Measurements from ENCODE around the gene SORL1.
A peak's percentile ranks its signal among the peaks of the same experiment; 100 is the strongest.
"Not testable (repeated sequence)": the region's sequence is repeated elsewhere in the genome, so short reads cannot be mapped to it uniquely, and the experiment has no call there.

The SORL1 gene

GRCh38 chr11:121503051-121503450, 50.9 kb downstream of the SORL1 start:
- DNase-seq (ENCODE audit: low spot score) = no peak

GRCh38 chr11:121506237-121506636, 54.1 kb downstream of the SORL1 start:
- DNase-seq (ENCODE audit: low spot score) = not testable (repeated sequence)

DNA sequence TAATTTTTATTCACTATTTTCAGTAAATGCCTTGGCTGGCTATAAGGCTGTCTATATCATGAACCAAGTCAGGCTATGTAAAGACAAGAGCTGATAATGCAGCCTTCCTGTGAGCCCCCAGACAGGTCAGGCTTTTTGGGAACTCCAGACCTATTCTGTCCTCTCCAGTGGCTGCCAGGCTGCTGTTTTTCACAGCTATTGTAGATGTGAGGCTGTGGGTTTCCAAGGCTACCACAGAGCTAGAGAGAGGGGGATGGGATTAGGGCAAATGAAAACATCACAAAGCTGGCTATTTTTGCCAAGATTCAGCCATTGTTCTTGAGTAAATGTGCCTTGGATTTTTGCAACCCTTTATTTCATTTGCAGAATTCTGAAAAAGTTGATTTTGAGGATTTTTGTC, 56.3 kb downstream of the SORL1 start:
- DNase-seq (ENCODE audit: low spot score) = no peak

GRCh38 chr11:121510438-121510837, 58.3 kb downstream of the SORL1 start:
- no peak for DNase-seq (ENCODE audit: low spot score)

- DNase-seq (ENCODE audit: low spot score) = peak; percentile 14
These were observed 60.7 kb downstream of the SORL1 start for GRCh38 chr11:121512468-121513465.

GRCh38 chr11:121513807-121514206, 61.7 kb downstream of the SORL1 start:
- DNase-seq (ENCODE audit: low spot score) = peak; percentile 81

DNA sequence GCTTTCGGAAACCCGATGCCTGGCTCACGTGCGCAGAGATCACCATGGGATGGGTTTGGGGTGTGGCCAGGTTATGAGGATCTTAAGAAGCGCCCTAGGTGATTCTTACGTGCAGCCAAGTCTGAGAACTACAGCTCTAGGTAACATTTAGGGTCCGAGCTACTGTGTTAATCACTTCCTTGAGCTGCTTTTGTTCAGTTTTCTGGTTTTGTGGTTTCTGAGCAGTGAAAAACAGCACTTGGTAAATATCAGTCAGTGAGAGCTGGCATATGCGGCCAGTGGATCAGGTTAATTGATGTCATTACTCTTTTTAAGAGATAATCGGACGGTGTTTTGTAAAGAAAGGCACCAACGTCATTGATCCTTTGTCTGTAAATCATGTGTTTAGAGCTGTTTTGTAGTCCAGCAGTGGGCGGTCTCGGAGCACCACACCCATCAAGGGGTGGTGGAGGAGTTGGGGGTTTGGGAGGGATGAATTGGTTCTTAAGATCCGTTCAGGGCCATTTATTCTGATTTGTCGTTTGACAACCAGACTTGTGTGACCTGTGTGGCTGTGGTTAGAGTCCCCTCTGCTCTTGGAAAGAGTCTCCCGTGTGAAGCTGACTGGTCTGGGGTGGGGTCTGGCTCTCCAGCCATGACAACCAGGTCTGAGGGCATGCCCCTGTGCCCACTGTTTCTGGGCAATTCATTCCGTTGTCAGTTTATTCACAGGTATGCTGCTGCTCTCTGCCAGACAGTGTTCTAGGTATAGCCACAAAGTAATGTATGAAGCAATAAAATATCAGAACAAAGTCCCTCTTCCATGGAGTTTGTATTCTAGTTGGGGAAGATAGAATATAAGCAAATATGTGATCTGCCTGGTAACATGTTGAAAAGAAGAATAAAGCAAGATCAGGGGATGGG, 62.6 kb downstream of the SORL1 start:
- no peak for DNase-seq (ENCODE audit: low spot score)

DNA sequence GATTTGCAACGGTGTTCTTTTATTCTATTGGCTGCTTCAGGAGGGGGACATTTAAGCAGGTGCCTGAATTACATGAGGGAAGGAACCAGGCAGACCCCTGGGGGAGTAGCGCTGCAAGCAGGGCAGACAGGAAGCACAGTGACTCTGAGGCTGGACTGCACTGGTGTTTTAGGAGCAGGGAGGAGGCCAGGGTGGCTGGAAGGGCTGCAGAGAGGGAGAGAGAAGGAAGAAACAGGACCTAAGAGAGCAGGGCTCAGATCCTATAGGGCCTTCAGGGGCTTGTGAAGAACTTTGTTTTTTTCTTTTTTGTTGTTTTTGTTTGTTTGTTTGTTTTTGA, 63.2 kb downstream of the SORL1 start:
- no peak for DNase-seq (ENCODE audit: low spot score)

GRCh38 chr11:121517996-121518395, 65.9 kb downstream of the SORL1 start:
- no peak for DNase-seq (ENCODE audit: low spot score)

DNA sequence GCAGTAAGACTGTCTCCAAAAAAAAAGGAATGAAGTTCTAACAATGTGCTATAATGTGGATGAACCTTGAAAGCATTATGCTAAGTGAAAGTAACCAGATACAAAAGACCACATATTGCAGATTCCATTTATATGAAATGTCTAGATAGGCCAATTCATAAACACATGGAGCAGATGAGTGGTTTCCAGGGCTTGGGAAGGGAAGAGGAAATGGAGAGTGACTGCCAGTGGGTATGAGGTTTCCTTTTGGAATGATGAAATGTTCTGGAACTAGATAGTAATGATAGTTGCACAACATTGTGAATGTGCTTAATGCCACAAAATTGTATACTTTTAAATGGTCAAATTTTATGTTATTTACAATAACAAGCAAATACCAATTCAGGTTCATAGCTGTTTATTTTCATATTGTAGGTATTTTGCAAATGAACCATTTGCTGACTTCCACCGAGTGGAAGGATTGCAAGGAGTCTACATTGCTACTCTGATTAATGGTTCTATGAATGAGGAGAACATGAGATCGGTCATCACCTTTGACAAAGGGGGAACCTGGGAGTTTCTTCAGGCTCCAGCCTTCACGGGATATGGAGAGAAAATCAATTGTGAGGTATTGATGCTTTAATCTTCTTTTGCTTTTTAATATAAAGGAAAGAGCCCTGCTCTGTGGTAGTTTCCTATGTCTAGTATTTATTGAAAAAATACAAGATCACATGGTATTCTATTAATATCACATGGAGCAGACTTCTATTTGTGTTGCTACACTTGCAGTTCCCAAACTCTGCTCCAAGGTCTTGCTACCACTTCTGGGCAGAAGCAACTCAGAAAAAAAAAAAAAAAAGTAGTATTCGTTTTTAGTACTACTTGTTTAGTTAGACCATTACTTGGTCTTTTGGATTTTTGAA, 68.4 kb downstream of the SORL1 start:
- no peak for DNase-seq (ENCODE audit: low spot score)

DNA sequence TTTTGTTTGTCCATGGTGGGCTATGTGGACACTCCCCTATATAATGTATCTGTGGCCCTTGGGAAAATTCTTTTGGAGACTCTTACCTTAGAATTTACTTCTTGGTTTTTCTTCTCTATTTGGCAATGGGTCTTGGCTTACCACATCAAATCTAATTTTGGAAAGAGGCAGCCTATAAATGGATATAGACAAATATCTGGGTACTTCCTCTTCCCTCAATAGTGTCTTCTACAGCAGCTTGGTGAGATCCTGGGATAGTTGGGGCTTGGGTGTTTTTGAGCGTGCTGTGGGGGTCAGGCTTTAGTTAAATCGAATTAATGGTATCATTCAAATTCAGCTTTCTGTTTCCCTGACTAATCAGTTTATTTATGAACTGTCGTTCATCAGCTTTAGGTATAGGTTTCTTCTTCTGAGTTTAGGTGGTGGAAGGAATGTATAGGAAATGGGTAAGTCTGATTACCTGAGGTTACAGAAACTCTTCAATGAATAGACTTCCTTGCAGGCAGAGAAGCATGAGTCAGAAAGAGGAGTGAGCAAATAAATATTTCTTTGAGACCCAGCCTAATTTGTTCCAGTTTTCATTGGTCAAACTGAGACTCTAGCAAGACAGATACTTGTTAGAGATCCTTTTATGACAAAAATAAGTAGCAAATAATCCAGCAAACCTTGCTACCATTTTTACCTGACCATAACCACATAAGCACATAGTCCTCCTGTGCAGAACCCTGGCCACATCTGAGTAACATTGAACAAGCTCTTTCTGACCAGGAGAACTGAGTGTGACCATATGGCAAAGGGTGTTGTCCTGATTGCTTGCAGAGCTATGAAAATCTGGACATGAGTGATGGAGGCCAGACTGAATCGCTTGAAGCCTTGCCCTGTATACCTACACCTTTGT, 69.3 kb downstream of the SORL1 start:
- peak; percentile 80 for DNase-seq (ENCODE audit: low spot score)

DNA sequence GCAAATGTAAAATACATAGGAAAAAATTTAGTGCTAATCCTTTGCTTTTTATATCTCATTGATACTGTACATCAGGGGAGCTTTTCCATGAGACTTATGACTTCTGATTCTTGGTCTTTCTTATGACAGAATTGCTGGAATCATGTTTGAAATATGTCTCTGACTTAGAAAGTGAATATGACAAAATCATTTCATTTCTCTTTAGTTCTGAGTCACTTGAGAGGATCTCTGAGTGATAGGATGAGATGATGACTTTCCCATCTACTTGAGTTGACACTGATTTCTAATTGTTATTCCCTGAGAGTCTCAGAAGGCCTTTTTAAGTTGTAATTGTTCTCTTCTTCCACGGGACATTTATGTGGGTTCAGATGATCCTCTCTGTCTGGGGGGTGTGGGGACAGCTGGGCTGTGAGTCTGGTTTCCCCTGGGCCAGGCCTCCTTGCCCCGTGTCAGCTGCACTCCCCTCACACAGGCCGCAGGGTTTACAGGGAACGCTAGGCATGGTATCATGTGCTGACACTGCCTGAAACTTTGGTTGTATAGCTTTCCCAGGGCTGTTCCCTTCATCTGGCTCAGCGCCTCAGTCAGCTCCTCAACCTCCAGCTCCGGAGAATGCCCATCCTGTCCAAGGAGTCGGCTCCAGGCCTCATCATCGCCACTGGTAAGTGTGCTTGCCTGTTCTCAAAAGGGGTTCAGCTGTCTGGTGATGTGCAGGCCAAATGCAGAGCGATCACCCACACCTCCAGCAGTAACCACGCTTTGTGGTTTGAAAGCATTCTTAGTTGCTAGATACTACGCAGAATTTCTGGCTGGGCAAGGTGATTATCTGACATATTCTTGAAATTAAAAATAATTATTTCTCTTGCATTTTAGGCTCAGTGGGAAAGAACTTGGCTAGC, 70.2 kb downstream of the SORL1 start:
- DNase-seq (ENCODE audit: low spot score) = peak; percentile 36

GRCh38 chr11:121523581-121524232, 71.6 kb downstream of the SORL1 start:
- DNase-seq (ENCODE audit: low spot score) = no peak

DNA sequence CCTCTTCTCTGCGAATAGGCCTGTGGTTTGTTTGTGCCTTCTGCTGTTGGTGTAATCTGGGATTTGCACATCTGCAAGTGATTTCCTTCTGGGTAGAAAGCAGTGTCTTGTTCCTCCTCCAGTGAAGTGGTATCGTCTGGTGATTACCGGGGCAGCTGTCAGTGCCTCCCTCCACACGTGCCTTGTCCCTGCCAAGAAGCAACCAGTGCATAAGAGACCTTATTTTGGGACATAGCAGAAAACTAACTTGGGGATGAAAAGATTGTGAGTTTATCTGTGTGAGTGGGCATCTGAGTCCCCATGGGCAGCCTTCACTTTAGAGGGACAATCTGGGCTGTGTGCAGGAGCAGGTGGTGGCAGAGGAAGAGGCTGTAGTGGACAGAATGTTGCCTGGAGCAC, 72.1 kb downstream of the SORL1 start:
- peak; percentile 73 for DNase-seq (ENCODE audit: low spot score)

- DNase-seq (ENCODE audit: low spot score) = no peak
These were observed 73.3 kb downstream of the SORL1 start for GRCh38 chr11:121525376-121525775.

DNA sequence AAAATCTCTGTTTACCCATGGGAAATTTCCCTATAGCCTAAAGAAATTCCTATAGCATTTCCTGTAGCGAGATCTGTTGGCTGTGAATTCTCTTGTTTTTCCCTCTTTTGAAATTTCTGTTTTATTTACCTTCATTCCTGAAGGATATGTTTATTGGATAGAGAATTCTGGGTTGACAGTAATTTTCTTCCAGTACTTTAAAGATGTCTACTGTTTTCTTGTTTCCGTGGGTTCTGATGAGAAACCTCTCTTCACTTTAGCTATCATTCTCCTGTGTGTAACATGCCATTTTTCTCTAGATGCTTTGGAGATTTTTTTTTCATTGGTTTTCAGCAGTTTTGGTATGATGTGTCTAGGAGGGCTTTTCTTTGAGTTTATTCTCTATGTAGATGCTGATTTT, 78.1 kb downstream of the SORL1 start:
- no peak for DNase-seq (ENCODE audit: low spot score)

GRCh38 chr11:121533601-121534000, 81.5 kb downstream of the SORL1 start:
- DNase-seq (ENCODE audit: low spot score) = peak; percentile 62

DNA sequence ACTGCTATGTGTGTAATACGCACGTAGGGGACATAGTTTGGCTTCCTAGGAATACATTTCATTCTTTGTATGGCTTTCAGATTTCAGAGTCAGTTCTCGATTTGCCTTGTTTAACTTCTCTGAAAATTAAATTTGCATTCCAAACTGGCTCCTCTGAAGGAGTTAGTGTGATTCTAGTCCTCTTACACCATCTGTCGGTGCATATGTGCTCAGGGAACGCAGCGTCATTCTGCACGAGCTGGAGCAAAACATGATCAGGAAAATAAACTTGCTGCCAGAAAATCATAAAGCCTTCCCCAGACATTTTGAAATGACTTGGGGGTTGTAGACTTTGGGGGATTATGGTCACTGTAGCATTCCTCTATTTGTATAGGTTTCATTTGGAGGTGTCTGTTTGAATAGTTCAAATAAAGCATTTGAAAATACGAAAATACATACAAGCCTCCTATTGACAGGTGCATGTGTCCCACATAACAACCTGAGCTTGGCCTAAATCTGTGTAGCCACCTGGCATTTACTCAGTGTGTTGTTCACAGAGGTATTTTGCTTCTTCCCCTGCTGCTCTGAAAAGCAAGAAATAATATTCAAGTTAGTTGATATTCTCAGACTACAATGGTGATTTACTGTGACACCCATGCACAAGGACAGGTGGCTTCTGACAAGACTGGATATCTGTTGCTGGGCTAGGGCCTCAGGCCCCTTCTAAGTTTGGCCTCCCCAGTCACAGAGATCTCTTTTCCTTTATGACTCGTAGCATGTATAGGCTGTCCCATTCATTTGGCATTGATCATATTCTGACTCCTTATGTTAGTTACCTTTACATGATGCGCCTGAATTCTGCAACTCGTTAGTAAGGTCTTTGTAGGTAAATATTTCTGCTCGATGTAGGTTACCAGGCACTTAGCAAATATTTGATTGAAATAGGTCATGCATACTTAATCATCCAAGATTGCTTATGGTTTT, 82.3 kb downstream of the SORL1 start:
- peak; percentile 93 for DNase-seq (ENCODE audit: low spot score)

Data from cerebellar cortex (tissue), 1 donor.